Stomach (tissue), 4 donors: ENCODE data around the gene RXRA.

ENCODE experiments used
- CTCF ChIP-seq, 7 experiments: fragments of 450-650 bp in 4 of 7; fragments of 200-600 bp in 3 of 7; sonication (generic) in 3 of 7; IDR thresholded peaks; one replicate each; pipeline ENCODE4 v1.5.1; 2016 to 2019; ENCODE audit warnings: antibody characterized with exemption in 7 of 7, control low read depth in 2 of 7, mild to moderate bottlenecking in 1 of 7
- POLR2A ChIP-seq, 4 donors: fragments of 450-650 bp; IDR thresholded peaks; one replicate each; pipeline ENCODE4 v1.6.1; 2016; ENCODE audit warnings: antibody characterized with exemption in 4 of 4, control low read depth in 2 of 4, mild to moderate bottlenecking in 1 of 4, moderate library complexity in 1 of 4
- POLR2AphosphoS5 ChIP-seq, 3 donors: sonication (generic); formaldehyde crosslinking; IDR thresholded peaks; one replicate each; pipeline ENCODE4 v1.6.1; 2016; ENCODE audit warnings: antibody characterized with exemption in 3 of 3

GRCh38 chr9:134365115-134365596 lies 38.9 kb downstream of the RXRA start:
- TF ChIP-seq POLR2AphosphoS5 (IDR thresholded peaks at IDR 0.05), result no peak
- TF ChIP-seq CTCF (IDR thresholded peaks at IDR 0.05), result no peak
- no peak for TF ChIP-seq POLR2A (IDR thresholded peaks at IDR 0.05)
